H1 (cell line): ENCODE measurements around the gene CNTN5.

Experiments
- CEBPB ChIP-seq: IDR thresholded peaks from 2 replicates; pipeline ENCODE4 v1.6.1; 2012; ENCODE audit warnings: low read depth, low read length
- EGR1 ChIP-seq: IDR thresholded peaks from 2 replicates; pipeline ENCODE4 v1.6.1; 2011; ENCODE audit warnings: low read depth, low read length, borderline replicate concordance
- HDAC2 ChIP-seq, 2 experiments: fragments of 300-600 bp in 1 of 2; sonication (generic) in 1 of 2; IDR thresholded peaks; 2 replicates each; pipeline ENCODE4 v1.6.1; 2011 to 2012; ENCODE audit warnings: low read depth in 2 of 2, low read length in 2 of 2, mild to moderate bottlenecking in 2 of 2, moderate library complexity in 2 of 2, borderline replicate concordance in 1 of 2, inconsistent platforms in 1 of 2
- JUN ChIP-seq: IDR thresholded peaks from 2 replicates; pipeline ENCODE4 v1.6.1; 2011; ENCODE audit warnings: low read depth, mild to moderate bottlenecking, improper control_type of control experiment, low read length
- MAFK ChIP-seq: IDR thresholded peaks from 2 replicates; pipeline ENCODE4 v1.6.1; 2012; ENCODE audit warnings: low read depth, mild to moderate bottlenecking, improper control_type of control experiment, low read length
- NRF1 ChIP-seq: IDR thresholded peaks from 2 replicates; pipeline ENCODE4 v1.6.1; 2011; ENCODE audit warnings: mild to moderate bottlenecking, low read depth, low read length, improper control_type of control experiment
- POLR2A ChIP-seq, 2 experiments: IDR thresholded peaks; 1 replicate in 1 of 2; 2 replicates in 1 of 2; pipeline ENCODE4 v1.6.1; 2011; ENCODE audit warnings: low read depth in 2 of 2, low read length in 2 of 2, mild to moderate bottlenecking in 2 of 2; ENCODE audit errors: control extremely low read depth in 1 of 2
- RBBP5 ChIP-seq: IDR thresholded peaks from 2 replicates; pipeline ENCODE4 v1.7.1; 2012; ENCODE audit warnings: low read depth, mild to moderate bottlenecking, inconsistent platforms, low read length, moderate library complexity, borderline replicate concordance
- SIN3A ChIP-seq, 2 experiments: IDR thresholded peaks in 1 of 2; conservative IDR thresholded peaks in 1 of 2; 2 replicates each; pipeline ENCODE4 v1.6.1; 2011 to 2012; ENCODE audit warnings: low read length in 2 of 2, improper control_type of control experiment in 1 of 2, low read depth in 1 of 2, mild to moderate bottlenecking in 1 of 2
- TAF1 ChIP-seq: IDR thresholded peaks from 2 replicates; pipeline ENCODE4 v1.6.1; 2011; ENCODE audit warnings: mild to moderate bottlenecking, low read depth, low read length
- USF2 ChIP-seq: IDR thresholded peaks from 2 replicates; pipeline ENCODE4 v1.6.1; 2011; ENCODE audit warnings: low read length, improper control_type of control experiment
- YY1 ChIP-seq: IDR thresholded peaks from 2 replicates; pipeline ENCODE4 v1.6.1; 2011; ENCODE audit warnings: low read depth, mild to moderate bottlenecking, low read length
- ZNF274 ChIP-seq: IDR thresholded peaks from 2 replicates; pipeline ENCODE4 v1.7.0; 2012; ENCODE audit warnings: low read length, borderline replicate concordance; ENCODE audit errors: extremely low read depth
- TF ChIP-seq, protein P1 (sequence below), 3 experiments: IDR thresholded peaks; 1 replicate in 2 of 3; 2 replicates in 1 of 3; pipeline versions ENCODE4 v1.5.1 to v1.6.1; 2011; ENCODE audit warnings: low read length in 3 of 3, mild to moderate bottlenecking in 3 of 3, inconsistent platforms in 2 of 3, low read depth in 1 of 3, moderate library complexity in 1 of 3; ENCODE audit not compliant: insufficient read depth in 1 of 3; ENCODE audit errors: control extremely low read depth in 1 of 3

- TF ChIP-seq POLR2A (IDR thresholded peaks at IDR 0.05; ENCODE audit: control extremely low read depth in 1 of 2, low read depth in 2 of 2, low read length in 2 of 2) (no peak), MAFK (no peak), ZNF274 (no peak), CEBPB (no peak), USF2 (no peak), SIN3A (conservative IDR thresholded peaks at IDR 0.05 in 1 of 2, IDR thresholded peaks at IDR 0.05 in 1 of 2; ENCODE audit: low read depth in 1 of 2, low read length in 2 of 2) (no peak), TAF1 (no peak), YY1 (no peak), EGR1 (no peak), HDAC2 (IDR thresholded peaks at IDR 0.05; ENCODE audit: borderline replicate concordance in 1 of 2, low read depth in 2 of 2, low read length in 2 of 2) (no peak), JUN (no peak), NRF1 (no peak), RBBP5 (no peak)
- TF ChIP-seq, protein P1, sequence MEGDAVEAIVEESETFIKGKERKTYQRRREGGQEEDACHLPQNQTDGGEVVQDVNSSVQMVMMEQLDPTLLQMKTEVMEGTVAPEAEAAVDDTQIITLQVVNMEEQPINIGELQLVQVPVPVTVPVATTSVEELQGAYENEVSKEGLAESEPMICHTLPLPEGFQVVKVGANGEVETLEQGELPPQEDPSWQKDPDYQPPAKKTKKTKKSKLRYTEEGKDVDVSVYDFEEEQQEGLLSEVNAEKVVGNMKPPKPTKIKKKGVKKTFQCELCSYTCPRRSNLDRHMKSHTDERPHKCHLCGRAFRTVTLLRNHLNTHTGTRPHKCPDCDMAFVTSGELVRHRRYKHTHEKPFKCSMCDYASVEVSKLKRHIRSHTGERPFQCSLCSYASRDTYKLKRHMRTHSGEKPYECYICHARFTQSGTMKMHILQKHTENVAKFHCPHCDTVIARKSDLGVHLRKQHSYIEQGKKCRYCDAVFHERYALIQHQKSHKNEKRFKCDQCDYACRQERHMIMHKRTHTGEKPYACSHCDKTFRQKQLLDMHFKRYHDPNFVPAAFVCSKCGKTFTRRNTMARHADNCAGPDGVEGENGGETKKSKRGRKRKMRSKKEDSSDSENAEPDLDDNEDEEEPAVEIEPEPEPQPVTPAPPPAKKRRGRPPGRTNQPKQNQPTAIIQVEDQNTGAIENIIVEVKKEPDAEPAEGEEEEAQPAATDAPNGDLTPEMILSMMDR (IDR thresholded peaks at IDR 0.05; ENCODE audit: control extremely low read depth in 1 of 3, insufficient read depth in 1 of 3, low read depth in 1 of 3, low read length in 3 of 3), result no peak
These were observed 793.3 kb downstream of the CNTN5 start for GRCh38 chr11:99814021-99814420.
